K562 (cell line): ENCODE data around the gene MYRIP. TPM values are rescaled to one million over a fixed set of nuclear protein-coding genes. Genes with fewer than 3 reads are reported as not detected.

Source experiments
- ATAC-seq: fragments of 200-7000 bp; cut with Tn5 transposase; 3 replicates; pipeline ENCODE4 v1.9.1; 2020; ENCODE audit warnings: moderate library complexity
- BruUV-seq: library from RNA; stranded (reverse); fragments of 400-500 nt; replicated peaks from 2 replicates; lab custom pipeline; 2021; lab: Mats Ljungman, UMichigan
- CTCF ChIA-PET: fragments of 300-600 bp; formaldehyde crosslinking; extraction: SDS; loops from one replicate; lab custom pipeline; 2021; ENCODE audit warnings: low intra/inter-chr PET ratio; lab: Yijun Ruan, JAX
- POLR2A ChIA-PET: fragments of 300-600, 350-650 bp; sonication (Branson Sonifier 250); formaldehyde crosslinking; extraction: SDS; loops from one replicate; lab custom pipeline; 2021; ENCODE audit warnings: antibody characterized with exemption, inconsistent platforms; lab: Yijun Ruan, JAX
- DNase-seq, 4 experiments: peaks; one replicate each; pipeline versions ENCODE4 v3.0.0 to v3.0.0-alpha.2; 2011 to 2018; ENCODE audit warnings: low spot score in 3 of 4, mixed read lengths in 3 of 4; ENCODE audit errors: extremely low read depth in 1 of 4
- FAIRE-seq: peaks from 2 replicates; lab custom pipeline; 2011; peaks lifted over from hg19 to GRCh38; lab: Jason Lieb, UNC
- H2AFZ ChIP-seq: 2 replicates; pipeline ENCODE4 v1.6.0; 2011; ENCODE audit warnings: low read depth, low read length, control low read depth, inconsistent platforms
- H3K27ac ChIP-seq: fragments of 200-600 bp; 3 replicates; pipeline ENCODE4 v1.8.0; 2011; ENCODE audit warnings: low read depth, mild to moderate bottlenecking, control low read depth, inconsistent platforms, low read length, moderate library complexity, mixed read lengths; ENCODE audit errors: extremely low read depth
- H3K27me3 ChIP-seq, 2 experiments: fragments of 300-600 bp in 1 of 2; 2 replicates in 1 of 2; 3 replicates in 1 of 2; pipeline versions ENCODE4 v1.6.0 to v1.8.0; 2011; ENCODE audit warnings: inconsistent platforms in 2 of 2, low read length in 2 of 2, mild to moderate bottlenecking in 1 of 2, mixed read lengths in 1 of 2, moderate library complexity in 1 of 2; ENCODE audit not compliant: control insufficient read depth in 2 of 2, insufficient read depth in 2 of 2
- H3K36me3 ChIP-seq: fragments of 300-600 bp; 3 replicates; pipeline ENCODE4 v1.8.0; 2011; ENCODE audit warnings: mild to moderate bottlenecking, low read length, inconsistent platforms; ENCODE audit not compliant: control insufficient read depth, insufficient read depth
- H3K4me1 ChIP-seq, 2 experiments: fragments of 200-600 bp in 1 of 2; replicated peaks in 1 of 2; 2 replicates in 1 of 2; 3 replicates in 1 of 2; pipeline versions ENCODE4 v1.5.1 to v1.8.0; 2011; ENCODE audit warnings: inconsistent platforms in 2 of 2, low read length in 2 of 2, mild to moderate bottlenecking in 1 of 2, mixed read lengths in 1 of 2, moderate library complexity in 1 of 2; ENCODE audit not compliant: control insufficient read depth in 2 of 2, insufficient read depth in 2 of 2
- H3K4me2 ChIP-seq: 2 replicates; pipeline ENCODE4 v1.6.1; 2011; ENCODE audit warnings: low read length, control low read depth, inconsistent platforms, mixed read lengths; ENCODE audit not compliant: insufficient read depth
- H3K4me3 ChIP-seq: fragments of 200-600 bp; sonication (generic), shearing (Covaris generic); 2 replicates; pipeline ENCODE4 v1.5.1; 2016; ENCODE audit warnings: control low read depth, inconsistent platforms
- H3K79me2 ChIP-seq: fragments of 200-600 bp; 3 replicates; pipeline ENCODE4 v1.8.0; 2011; ENCODE audit warnings: low read length, inconsistent platforms; ENCODE audit not compliant: control insufficient read depth, insufficient read depth
- H3K9ac ChIP-seq, 2 experiments: 2 replicates each; pipeline versions ENCODE4 v1.6.0 to v1.6.1; 2011; ENCODE audit warnings: low read depth in 2 of 2, low read length in 2 of 2, control low read depth in 1 of 2, inconsistent platforms in 1 of 2, mild to moderate bottlenecking in 1 of 2, mixed read lengths in 1 of 2; ENCODE audit not compliant: insufficient read depth in 1 of 2
- H3K9me1 ChIP-seq: one replicate; pipeline ENCODE4 v1.6.0; 2011; ENCODE audit warnings: inconsistent platforms, mild to moderate bottlenecking, low read length, moderate library complexity; ENCODE audit not compliant: control insufficient read depth, insufficient read depth
- H3K9me3 ChIP-seq: replicated peaks from 2 replicates; pipeline ENCODE4 v1.5.1; 2011; ENCODE audit warnings: low read depth, low read length, inconsistent platforms; ENCODE audit not compliant: control insufficient read depth, insufficient read depth
- H4K20me1 ChIP-seq: replicated peaks from 2 replicates; pipeline ENCODE4 v1.6.1; 2011; ENCODE audit warnings: low read length, inconsistent platforms, mixed read lengths; ENCODE audit not compliant: control insufficient read depth, insufficient read depth
- CBX3 ChIP-seq, 2 experiments: IDR thresholded peaks; 1 replicate in 1 of 2; 2 replicates in 1 of 2; pipeline ENCODE4 v1.6.1; 2012; ENCODE audit warnings: inconsistent platforms in 2 of 2, low read length in 2 of 2, borderline replicate concordance in 1 of 2, control low read depth in 1 of 2
- NFE2 ChIP-seq: IDR thresholded peaks from 2 replicates; pipeline ENCODE4 v1.6.1; 2014; ENCODE audit warnings: antibody characterized with exemption, low read depth
- TAL1 ChIP-seq: fragments of 450-650 bp; IDR thresholded peaks from 2 replicates; pipeline ENCODE4 v1.6.1; 2016; ENCODE audit warnings: mild to moderate bottlenecking
- ZC3H4 ChIP-seq: sonication (generic); formaldehyde crosslinking; IDR thresholded peaks from 2 replicates; pipeline ENCODE4 v1.9.0; 2021; ENCODE audit warnings: missing genetic modification reagents, borderline replicate concordance
- WGBS: fragments of 100-300 bp; shearing (Covaris generic); methylation state at CpG from one replicate; pipeline ENCODE4 v1.1.6; 2016; ENCODE audit warnings: low coverage, mixed read lengths; ENCODE audit not compliant: insufficient coverage; ENCODE audit errors: missing lambda C conversion rate; 5-methylcytosine and 5-hydroxymethylcytosine counted together
- in situ Hi-C: fragments of 300-500 bp; cut with MboI; formaldehyde crosslinking; loops from 4 replicates; pipeline ENCODE4 v1.15.0; 2018; ENCODE audit warnings: inconsistent platforms, mixed read lengths
- intact Hi-C: fragments of 100-400 bp; cut with micrococcal nuclease; formaldehyde crosslinking; loops from 2 replicates; pipeline ENCODE4 v1.14.2; 2022
- polyA plus RNA-seq, 8 experiments: library from polyadenylated mRNA; depleted of rRNA in 4 of 8; stranded (reverse) in 5 of 8; unstranded in 3 of 8; fragments of >200 nt; fragmentation: Nextera tagmentation in 2 of 8; fragmentation: Illumina TruSeq in 1 of 8; extraction: Ambion mirVana in 2 of 8; extraction: Trizol in 1 of 8; gene quantifications; 2 replicates each; pipeline versions ENCODE4 v1.2.1 to v1.2.3, GENCODE V29; 2011 to 2014; ENCODE audit warnings: inconsistent platforms in 1 of 8, missing spikeins in 1 of 8
- total RNA-seq, 7 experiments: library from RNA; depleted of rRNA in 6 of 7; stranded (reverse); fragments of >200 nt in 6 of 7; fragmentation: Illumina TruSeq in 2 of 7; extraction: Trizol in 2 of 7; gene quantifications; 2 replicates each; pipeline versions ENCODE4 v1.2.1 to v1.2.3, GENCODE V29; 2011 to 2021; ENCODE audit warnings: low replicate concordance in 1 of 7
- TF ChIP-seq, protein P1 (sequence below): fragments of 450-650 bp; formaldehyde crosslinking; conservative IDR thresholded peaks from 2 replicates; pipeline ENCODE4 v1.4.0; 2022; ENCODE audit warnings: mild to moderate bottlenecking, missing genetic modification characterization
- TF ChIP-seq, protein P2 (sequence below), 2 experiments: fragments of 450-650 bp; IDR thresholded peaks; 2 replicates each; pipeline ENCODE4 v1.6.1; 2016; ENCODE audit warnings: mild to moderate bottlenecking in 2 of 2, borderline replicate concordance in 1 of 2, low read depth in 1 of 2, moderate library complexity in 1 of 2
- TF ChIP-seq, protein P3 (sequence below), 2 experiments: IDR thresholded peaks in 1 of 2; conservative IDR thresholded peaks in 1 of 2; 2 replicates each; pipeline ENCODE4 v1.6.1; 2016; ENCODE audit warnings: low read depth in 2 of 2, mild to moderate bottlenecking in 1 of 2, missing compliant biosample characterization in 1 of 2, missing genetic modification characterization in 1 of 2, moderate library complexity in 1 of 2

MYRIP gene
- total and polyA plus RNA-seq, 9 of the 15 experiments (the other 6 are each of a cell fraction or from before 2014, with no cell fraction given) = 0.03 to 0.12 TPM; not detected in 7

DNA sequence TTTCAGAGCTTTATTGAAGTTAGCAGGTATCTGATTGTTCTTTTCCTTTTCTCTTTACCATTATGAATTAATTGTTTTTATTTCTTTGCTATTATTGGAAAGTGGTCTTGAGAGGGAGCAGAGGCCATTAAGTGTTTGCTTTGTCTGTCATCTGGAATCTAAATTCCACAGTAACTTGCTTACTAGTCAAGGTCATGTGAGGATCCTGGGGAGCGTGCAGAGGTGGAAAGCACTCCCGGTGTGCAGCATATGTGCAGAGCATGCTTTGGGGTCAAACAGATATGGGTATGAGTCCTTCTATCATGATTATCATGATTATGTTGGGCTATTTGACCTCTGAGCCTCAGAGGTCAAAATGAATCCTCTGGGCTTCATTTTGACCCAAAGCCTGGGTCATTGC, 96.4 kb downstream of the MYRIP start (continued):
- TF ChIP-seq NFE2 = no peak
- TF ChIP-seq, protein P1, sequence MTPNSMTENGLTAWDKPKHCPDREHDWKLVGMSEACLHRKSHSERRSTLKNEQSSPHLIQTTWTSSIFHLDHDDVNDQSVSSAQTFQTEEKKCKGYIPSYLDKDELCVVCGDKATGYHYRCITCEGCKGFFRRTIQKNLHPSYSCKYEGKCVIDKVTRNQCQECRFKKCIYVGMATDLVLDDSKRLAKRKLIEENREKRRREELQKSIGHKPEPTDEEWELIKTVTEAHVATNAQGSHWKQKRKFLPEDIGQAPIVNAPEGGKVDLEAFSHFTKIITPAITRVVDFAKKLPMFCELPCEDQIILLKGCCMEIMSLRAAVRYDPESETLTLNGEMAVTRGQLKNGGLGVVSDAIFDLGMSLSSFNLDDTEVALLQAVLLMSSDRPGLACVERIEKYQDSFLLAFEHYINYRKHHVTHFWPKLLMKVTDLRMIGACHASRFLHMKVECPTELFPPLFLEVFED = no peak

DNA sequence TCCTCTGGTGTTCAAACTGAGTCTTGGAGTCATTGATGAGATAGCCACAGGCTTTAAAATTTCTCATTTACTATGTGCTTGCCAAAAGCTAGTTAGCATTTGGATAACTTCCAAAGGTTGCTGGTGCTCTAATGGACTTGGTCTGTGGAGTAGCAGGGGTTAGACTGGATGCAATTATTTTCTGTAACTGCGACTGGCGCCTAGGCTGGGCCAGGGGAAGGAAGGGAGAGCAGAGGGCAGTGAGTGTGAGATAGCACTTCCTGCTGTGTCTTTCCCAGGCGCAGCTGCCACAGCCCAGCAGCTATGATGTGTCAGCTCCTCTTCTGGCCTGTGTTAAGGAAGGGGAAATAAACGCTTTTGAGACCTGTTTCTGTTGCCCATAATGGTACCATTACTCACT, 98.6 kb downstream of the MYRIP start:
- Histone ChIP-seq H3K9me3 (no peaks in the 10 kb centered on the region), H3K4me3 (no peak overlapping the region), H3K4me2 (no peak overlapping the region), H3K27ac (no peak overlapping the region), H3K27me3 (no peaks in the 10 kb centered on the region), H3K79me2 (no peaks in the 10 kb centered on the region), H3K9ac (no peak overlapping the region), H3K9me1 (no peaks in the 10 kb centered on the region), H3K36me3 (no peaks in the 10 kb centered on the region), H2AFZ (no peak overlapping the region), H3K4me1 (no peaks in the 10 kb centered on the region), H4K20me1 (no peaks in the 10 kb centered on the region; the same call in 1 of the 2 replicates)
- DNase-seq = no peak
- BruUV-seq = no TSS peak
- intact Hi-C loops = no loop called here
- FAIRE-seq = no peak
- WGBS = 0% methylated on average over 4 of the region's 4 CpGs
- no peak for ATAC-seq
- CTCF ChIA-PET = no interaction called here
- in situ Hi-C loops = no loop called here
- POLR2A ChIA-PET = interaction anchor here (0.5 kb wide), 1 partner anchor 345 kb away, joined by 3 read pairs; no protein-coding TSS in a partner anchor
- TF ChIP-seq, protein P2, sequence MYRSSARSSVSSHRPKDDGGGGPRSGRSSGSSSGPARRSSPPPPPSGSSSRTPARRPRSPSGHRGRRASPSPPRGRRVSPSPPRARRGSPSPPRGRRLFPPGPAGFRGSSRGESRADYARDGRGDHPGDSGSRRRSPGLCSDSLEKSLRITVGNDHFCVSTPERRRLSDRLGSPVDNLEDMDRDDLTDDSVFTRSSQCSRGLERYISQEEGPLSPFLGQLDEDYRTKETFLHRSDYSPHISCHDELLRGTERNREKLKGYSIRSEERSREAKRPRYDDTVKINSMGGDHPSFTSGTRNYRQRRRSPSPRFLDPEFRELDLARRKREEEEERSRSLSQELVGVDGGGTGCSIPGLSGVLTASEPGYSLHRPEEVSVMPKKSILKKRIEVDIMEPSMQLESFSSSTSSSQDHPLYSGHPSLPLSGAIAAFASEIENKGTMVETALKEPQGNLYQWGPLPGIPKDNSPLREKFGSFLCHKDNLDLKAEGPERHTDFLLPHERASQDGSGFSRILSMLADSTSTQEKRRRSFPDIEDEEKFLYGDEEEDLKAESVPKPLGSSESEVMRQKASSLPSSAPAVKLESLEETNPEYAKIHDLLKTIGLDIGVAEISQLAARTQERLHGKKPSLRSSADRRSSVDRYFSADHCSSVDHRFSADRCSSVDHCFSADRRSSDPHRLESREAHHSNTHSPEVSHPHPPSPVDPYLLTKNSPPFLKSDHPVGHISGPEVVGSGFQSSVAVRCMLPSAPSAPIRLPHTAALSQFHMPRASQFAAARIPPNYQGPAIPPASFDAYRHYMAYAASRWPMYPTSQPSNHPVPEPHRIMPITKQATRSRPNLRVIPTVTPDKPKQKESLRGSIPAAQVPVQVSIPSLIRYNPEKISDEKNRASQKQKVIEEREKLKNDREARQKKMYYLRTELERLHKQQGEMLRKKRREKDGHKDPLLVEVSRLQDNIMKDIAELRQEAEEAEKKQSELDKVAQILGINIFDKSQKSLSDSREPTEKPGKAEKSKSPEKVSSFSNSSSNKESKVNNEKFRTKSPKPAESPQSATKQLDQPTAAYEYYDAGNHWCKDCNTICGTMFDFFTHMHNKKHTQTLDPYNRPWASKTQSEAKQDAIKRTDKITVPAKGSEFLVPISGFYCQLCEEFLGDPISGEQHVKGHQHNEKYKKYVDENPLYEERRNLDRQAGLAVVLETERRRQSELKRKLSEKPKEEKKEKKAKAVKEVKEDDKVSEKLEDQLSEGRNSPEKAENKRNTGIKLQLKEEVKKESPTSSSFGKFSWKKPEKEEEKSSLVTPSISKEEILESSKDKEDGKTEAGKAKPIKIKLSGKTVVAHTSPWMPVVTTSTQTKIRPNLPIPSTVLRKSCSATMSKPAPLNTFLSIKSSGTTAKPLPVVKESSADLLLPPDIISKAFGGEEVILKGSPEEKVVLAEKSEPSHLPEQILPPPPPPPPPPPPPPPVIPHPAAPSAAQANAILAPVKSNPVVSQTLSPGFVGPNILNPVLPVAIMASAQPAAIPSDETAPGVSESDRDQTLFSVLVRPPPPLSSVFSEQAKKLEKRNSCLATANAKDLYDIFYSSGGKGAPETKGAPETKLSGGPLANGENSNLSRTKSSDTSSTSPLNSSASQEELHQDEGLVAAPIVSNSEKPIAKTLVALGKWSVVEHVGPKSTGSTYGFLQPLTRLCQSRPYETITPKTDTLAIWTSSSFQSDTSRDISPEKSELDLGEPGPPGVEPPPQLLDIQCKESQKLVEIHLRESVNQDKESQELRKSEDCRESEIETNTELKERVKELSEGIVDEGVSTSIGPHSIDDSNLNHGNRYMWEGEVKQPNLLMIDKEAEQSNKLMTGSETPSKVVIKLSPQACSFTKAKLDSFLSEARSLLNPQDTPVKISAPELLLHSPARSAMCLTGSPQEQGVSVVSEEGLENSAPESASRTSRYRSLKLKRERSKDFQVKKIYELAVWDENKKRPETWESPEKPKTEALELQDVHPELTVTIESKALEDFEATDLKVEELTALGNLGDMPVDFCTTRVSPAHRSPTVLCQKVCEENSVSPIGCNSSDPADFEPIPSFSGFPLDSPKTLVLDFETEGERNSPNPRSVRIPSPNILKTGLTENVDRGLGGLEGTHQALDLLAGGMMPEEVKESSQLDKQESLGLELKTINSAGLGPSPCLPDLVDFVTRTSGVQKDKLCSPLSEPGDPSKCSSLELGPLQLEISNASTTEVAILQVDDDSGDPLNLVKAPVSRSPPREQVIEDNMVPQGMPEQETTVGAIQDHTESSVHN (IDR thresholded peaks at IDR 0.05; ENCODE audit: borderline replicate concordance in 1 of 2, low read depth in 1 of 2) = no peak
- TF ChIP-seq ZC3H4 = no peak
- TF ChIP-seq, protein P3, sequence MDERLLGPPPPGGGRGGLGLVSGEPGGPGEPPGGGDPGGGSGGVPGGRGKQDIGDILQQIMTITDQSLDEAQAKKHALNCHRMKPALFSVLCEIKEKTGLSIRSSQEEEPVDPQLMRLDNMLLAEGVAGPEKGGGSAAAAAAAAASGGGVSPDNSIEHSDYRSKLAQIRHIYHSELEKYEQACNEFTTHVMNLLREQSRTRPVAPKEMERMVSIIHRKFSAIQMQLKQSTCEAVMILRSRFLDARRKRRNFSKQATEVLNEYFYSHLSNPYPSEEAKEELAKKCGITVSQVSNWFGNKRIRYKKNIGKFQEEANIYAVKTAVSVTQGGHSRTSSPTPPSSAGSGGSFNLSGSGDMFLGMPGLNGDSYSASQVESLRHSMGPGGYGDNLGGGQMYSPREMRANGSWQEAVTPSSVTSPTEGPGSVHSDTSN (CRISPR knock-in tag; IDR thresholded peaks at IDR 0.05; ENCODE audit: low read depth) = no peak
- TF ChIP-seq, protein P3 (tag; conservative IDR thresholded peaks at IDR 0.05; ENCODE audit: low read depth) = no peak
- no peak for TF ChIP-seq CBX3 (IDR thresholded peaks at IDR 0.05; ENCODE audit: borderline replicate concordance in 1 of 2, low read length in 2 of 2)
- no peak for TF ChIP-seq TAL1
